HS-5 (cell line): Measurements from ENCODE around the gene CYP3A4.
"Not testable (repeated sequence)": the region's sequence is repeated elsewhere in the genome, so short reads cannot be mapped to it uniquely, and the experiment has no call there.

Experiments used
- DNase-seq: peaks from one replicate; pipeline ENCODE4 v3.0.0-alpha.2; 2012; ENCODE audit warnings: low read depth

The CYP3A4 gene

GRCh38 chr7:99792967-99793366, 9.0 kb upstream of the CYP3A4 start:
- no peak for DNase-seq

- DNase-seq = no peak
Measured at GRCh38 chr7:99791667-99792369, 7.8 kb upstream of the CYP3A4 start.

GRCh38 chr7:99791021-99791420, 7.0 kb upstream of the CYP3A4 start:
- peak; percentile 51 for DNase-seq

- DNase-seq = no peak
Measured at GRCh38 chr7:99790407-99790806, 6.4 kb upstream of the CYP3A4 start.

GRCh38 chr7:99789441-99790070, 5.6 kb upstream of the CYP3A4 start:
- DNase-seq = peak; percentile 36

- DNase-seq = no peak
Measured at GRCh38 chr7:99788554-99788953, 4.6 kb upstream of the CYP3A4 start.

- no peak for DNase-seq
Measured at GRCh38 chr7:99786726-99787335, 2.8 kb upstream of the CYP3A4 start.

GRCh38 chr7:99785654-99786053, 1.7 kb upstream of the CYP3A4 start:
- not testable (repeated sequence) for DNase-seq

GRCh38 chr7:99782012-99782953, 1.7 kb downstream of the CYP3A4 start:
- DNase-seq = no peak

GRCh38 chr7:99780588-99780987, 3.4 kb downstream of the CYP3A4 start:
- no peak for DNase-seq

- DNase-seq = no peak
Measured at GRCh38 chr7:99779949-99780348, 4.0 kb downstream of the CYP3A4 start.

- DNase-seq = no peak
Measured at GRCh38 chr7:99778880-99779279, 5.1 kb downstream of the CYP3A4 start.

GRCh38 chr7:99773395-99773794, 10.6 kb downstream of the CYP3A4 start:
- not testable (repeated sequence) for DNase-seq

- DNase-seq = no peak
Measured at GRCh38 chr7:99772565-99772964, 11.4 kb downstream of the CYP3A4 start.

- not testable (repeated sequence) for DNase-seq
Measured at GRCh38 chr7:99769494-99769893, 14.5 kb downstream of the CYP3A4 start.

- DNase-seq = no peak
Measured at GRCh38 chr7:99768471-99768870, 15.5 kb downstream of the CYP3A4 start.

- no peak for DNase-seq
Measured at GRCh38 chr7:99767662-99768061, 16.3 kb downstream of the CYP3A4 start.

- no peak for DNase-seq
Measured at GRCh38 chr7:99766484-99767099, 17.4 kb downstream of the CYP3A4 start.

- no peak for DNase-seq
Measured at GRCh38 chr7:99764478-99764877, 19.5 kb downstream of the CYP3A4 start.

GRCh38 chr7:99762680-99763327, 21.2 kb downstream of the CYP3A4 start:
- DNase-seq = no peak

GRCh38 chr7:99755085-99755484, 28.9 kb downstream of the CYP3A4 start:
- no peak for DNase-seq
